ENCODE data around the gene PARD3.
"Not testable (repeated sequence)": the region's sequence is repeated elsewhere in the genome, so short reads cannot be mapped to it uniquely, and the experiment has no call there.

DNA sequence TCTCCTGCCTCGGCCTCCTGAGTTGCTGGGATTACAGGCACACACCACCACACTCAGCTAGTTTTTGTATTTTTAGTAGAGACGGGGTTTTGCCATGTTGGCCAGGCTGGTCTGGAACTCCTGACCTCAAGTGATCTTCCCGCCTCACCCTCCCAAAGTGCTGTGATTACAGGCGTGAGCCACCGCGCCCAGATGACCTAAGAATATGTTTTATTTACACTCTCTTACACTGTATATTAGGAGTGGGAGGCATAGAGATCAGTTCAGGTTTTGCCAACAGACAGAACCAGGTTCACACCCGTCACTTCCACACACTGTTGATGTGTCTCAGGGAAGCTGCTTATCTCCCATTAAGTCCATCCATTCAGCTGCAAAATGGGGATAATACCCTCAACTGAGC, 64.3 kb downstream of the PARD3 start:
- not testable (repeated sequence) for TF ChIP-seq EZH2 (IDR thresholded peaks at IDR 0.05; ENCODE audit: insufficient read depth, low read length); CTCF (IDR thresholded peaks at IDR 0.05; ENCODE audit: insufficient read depth, low read depth, low read length)

All from astrocyte (in vitro differentiated cells and primary cell).